K562 (cell line): ENCODE measurements around the gene E2F2. TPM values are rescaled to one million over a fixed set of nuclear protein-coding genes. Genes with fewer than 3 reads are reported as not detected.

ENCODE experiments used
- ASH1L ChIP-seq: fragments of 450-650 bp; IDR thresholded peaks from 2 replicates; pipeline ENCODE4 v1.6.1; 2018; ENCODE audit warnings: borderline replicate concordance, mild to moderate bottlenecking, low read depth; ENCODE audit not compliant: partially characterized antibody
- DLX4 ChIP-seq: fragments of 250-450 bp; sonication (Bioruptor Pico); IDR thresholded peaks from 2 replicates; pipeline ENCODE4 v1.6.1; 2021; ENCODE audit warnings: mild to moderate bottlenecking
- EHMT2 ChIP-seq: fragments of 450-650 bp; IDR thresholded peaks from 2 replicates; pipeline ENCODE4 v1.6.1; 2018; ENCODE audit warnings: antibody characterized with exemption
- FIP1L1 ChIP-seq: fragments of 200-400 bp; formaldehyde crosslinking; IDR thresholded peaks from 2 replicates; pipeline ENCODE4 v1.6.1; 2018; ENCODE audit warnings: mild to moderate bottlenecking, low read depth, low read length; ENCODE audit not compliant: poor library complexity, severe bottlenecking
- GABPB2 ChIP-seq: fragments of 250-450 bp; sonication (Bioruptor Pico); conservative IDR thresholded peaks from 2 replicates; pipeline ENCODE4 v1.5.1; 2021; ENCODE audit warnings: mild to moderate bottlenecking
- GTF2F1 ChIP-seq: IDR thresholded peaks from 2 replicates; pipeline ENCODE4 v1.6.1; 2011; ENCODE audit warnings: low read depth, low read length, improper control_type of control experiment
- ID3 ChIP-seq, 2 experiments: fragments of 250-450 bp in 1 of 2; fragments of 450-650 bp in 1 of 2; sonication (Bioruptor Pico) in 1 of 2; IDR thresholded peaks; 2 replicates each; pipeline versions ENCODE4 v1.6.1 to v1.8.0; 2016 to 2021; ENCODE audit warnings: mild to moderate bottlenecking in 2 of 2, moderate library complexity in 2 of 2, missing compliant biosample characterization in 1 of 2, missing genetic modification characterization in 1 of 2
- MCM2 ChIP-seq: fragments of 450-650 bp; IDR thresholded peaks from 2 replicates; pipeline ENCODE4 v1.6.1; 2017; ENCODE audit warnings: low read depth, mild to moderate bottlenecking
- NFE2L1 ChIP-seq: fragments of 450-650 bp; IDR thresholded peaks from 2 replicates; pipeline ENCODE4 v1.6.1; 2016; ENCODE audit warnings: missing genetic modification characterization, low read depth, mild to moderate bottlenecking, missing compliant biosample characterization, moderate library complexity, borderline replicate concordance
- NR2F6 ChIP-seq: fragments of 450-650 bp; formaldehyde crosslinking; IDR thresholded peaks from 2 replicates; pipeline ENCODE4 v1.4.0; 2020; ENCODE audit warnings: mild to moderate bottlenecking
- RCOR1 ChIP-seq, 2 experiments: IDR thresholded peaks; 2 replicates each; pipeline ENCODE4 v1.6.1; 2012; ENCODE audit warnings: low read depth in 2 of 2, low read length in 2 of 2, borderline replicate concordance in 1 of 2, improper control_type of control experiment in 1 of 2
- TBL1XR1 ChIP-seq, 2 experiments: IDR thresholded peaks; 2 replicates each; pipeline ENCODE4 v1.6.1; 2012; ENCODE audit warnings: improper control_type of control experiment in 2 of 2, low read length in 2 of 2, mild to moderate bottlenecking in 1 of 2
- THAP12 ChIP-seq: fragments of 250-450 bp; sonication (Bioruptor Pico); IDR thresholded peaks from 2 replicates; pipeline ENCODE4 v1.9.0; 2021; ENCODE audit warnings: mild to moderate bottlenecking, inconsistent platforms
- ZNF146 ChIP-seq: IDR thresholded peaks from one replicate; pipeline ENCODE4 v1.6.1; 2018; ENCODE audit warnings: missing compliant biosample characterization; ENCODE audit not compliant: unreplicated experiment
- ZNF408 ChIP-seq: fragments of 250-450 bp; sonication (Bioruptor Pico); IDR thresholded peaks from 2 replicates; pipeline ENCODE4 v1.4.0; 2020; ENCODE audit warnings: low read depth, mild to moderate bottlenecking, moderate library complexity
- ZNF512 ChIP-seq: IDR thresholded peaks from 2 replicates; pipeline ENCODE4 v1.6.1; 2016; ENCODE audit warnings: missing genetic modification characterization, missing compliant biosample characterization
- ZNF778 ChIP-seq: fragments of 450-650 bp; formaldehyde crosslinking; IDR thresholded peaks from 2 replicates; pipeline ENCODE4 v1.4.0; 2020; ENCODE audit warnings: mild to moderate bottlenecking, moderate library complexity
- polyA plus RNA-seq, 8 experiments: library from polyadenylated mRNA; depleted of rRNA in 4 of 8; stranded (reverse) in 5 of 8; unstranded in 3 of 8; fragments of >200 nt; fragmentation: Nextera tagmentation in 2 of 8; fragmentation: Illumina TruSeq in 1 of 8; extraction: Ambion mirVana in 2 of 8; extraction: Trizol in 1 of 8; gene quantifications; 2 replicates each; pipeline versions ENCODE4 v1.2.1 to v1.2.3, GENCODE V29; 2011 to 2014; ENCODE audit warnings: inconsistent platforms in 1 of 8, missing spikeins in 1 of 8
- total RNA-seq, 7 experiments: library from RNA; depleted of rRNA in 6 of 7; stranded (reverse); fragments of >200 nt in 6 of 7; fragmentation: Illumina TruSeq in 2 of 7; extraction: Trizol in 2 of 7; gene quantifications; 2 replicates each; pipeline versions ENCODE4 v1.2.1 to v1.2.3, GENCODE V29; 2011 to 2021; ENCODE audit warnings: low replicate concordance in 1 of 7

Gene E2F2
- total and polyA plus RNA-seq, 9 of the 15 experiments (the other 6 are each of a cell fraction or from before 2014, with no cell fraction given), result 3.1 to 25.3 (median 11.4) TPM

GRCh38 chr1:23554481-23555269 is 23.6 kb upstream of the E2F2 start (continued):
- TF ChIP-seq ZNF512 (tag) (no peak), GTF2F1 (peak; percentile 79; the same call in 1 of the 2 replicates), ZNF408 (CRISPR knock-in tag) (no peak), NFE2L1 (no peak), FIP1L1 (peak; percentile 29), ZNF778 (CRISPR knock-in tag) (no peak), ASH1L (no peak), NR2F6 (CRISPR knock-in tag) (no peak), TBL1XR1 (IDR thresholded peaks at IDR 0.05; ENCODE audit: low read length in 2 of 2) (0 out of 4 replicates have a peak, but pooled peaks of 1 of the 2 experiments have one; percentile 37), ZNF146 (CRISPR knock-in tag) (no peak), EHMT2 (no peak), RCOR1 (IDR thresholded peaks at IDR 0.05; ENCODE audit: borderline replicate concordance in 1 of 2, low read depth in 2 of 2, low read length in 2 of 2) (peak in 1 of 2 experiments; percentile 40; a peak in 1 of 4 replicates), THAP12 (CRISPR knock-in tag) (peak; percentile 77; the same call in 1 of the 2 replicates), GABPB2 (CRISPR knock-in tag) (no peak), MCM2 (no peak), ID3 (CRISPR knock-in tag; IDR thresholded peaks at IDR 0.05) (no peak), ID3 (tag; IDR thresholded peaks at IDR 0.05) (no peak), DLX4 (CRISPR knock-in tag) (no peak)
